Neural progenitor cell (in vitro differentiated cells): ENCODE results near the gene RASGRP1.

Experiments used
- CTCF ChIP-seq: fragments of 200-600 bp; sonication (generic); IDR thresholded peaks from 2 replicates; pipeline ENCODE4 v1.5.1; 2017; ENCODE audit warnings: antibody characterized with exemption, mild to moderate bottlenecking
- EZH2 ChIP-seq: fragments of 200-600 bp; sonication (generic); IDR thresholded peaks from 2 replicates; pipeline ENCODE4 v1.6.1; 2017; ENCODE audit warnings: antibody characterized with exemption, mild to moderate bottlenecking, moderate library complexity
- EZH2phosphoT487 ChIP-seq: fragments of 200-600 bp; sonication (generic); IDR thresholded peaks from 2 replicates; pipeline ENCODE4 v1.6.1; 2017; ENCODE audit warnings: antibody characterized with exemption

- TF ChIP-seq CTCF (no peak), EZH2 (no peak), EZH2phosphoT487 (no peak)
These were observed 30.7 kb downstream of the RASGRP1 start for GRCh38 chr15:38533926-38534325.
